Pancreas (tissue), 10 donors: ENCODE data around the gene RPL35A. TPM values are rescaled to one million over a fixed set of nuclear protein-coding genes. Genes with fewer than 3 reads are reported as not detected.
A peak's percentile ranks its signal among the peaks of the same experiment; 100 is the strongest.

Source experiments
- ATAC-seq, 4 donors: fragments of 200-7000 bp; cut with Tn5 transposase; one replicate each; pipeline versions ENCODE4 v1.8.0 to v1.9.1; 2020; ENCODE audit warnings: mild to moderate bottlenecking in 4 of 4, moderate library complexity in 4 of 4
- DNase-seq, 6 donors: peaks; one replicate each; pipeline ENCODE4 v3.0.0-alpha.2; 2020
- FAIRE-seq: peaks from 2 replicates; lab custom pipeline; 2012; peaks lifted over from hg19 to GRCh38; lab: Jason Lieb, UNC
- H3K27ac ChIP-seq, 4 donors: fragments of 200-600 bp; sonication (generic); 1 replicate in 3 of 4; 2 replicates in 1 of 4; pipeline versions ENCODE4 v1.5.0 to v1.8.0; 2020
- H3K27me3 ChIP-seq, 4 donors: fragments of 200-600 bp; one replicate each; pipeline ENCODE4 v1.8.0; 2021
- H3K36me3 ChIP-seq, 3 donors: fragments of 200-600 bp; sonication (generic) in 1 of 3; one replicate each; pipeline versions ENCODE4 v1.5.0 to v1.8.0; 2020 to 2021
- H3K4me1 ChIP-seq, 3 donors: fragments of 200-600 bp; one replicate each; pipeline ENCODE4 v1.8.0; 2021
- H3K4me3 ChIP-seq, 4 donors: fragments of 200-600 bp; sonication (generic) in 2 of 4; one replicate each; pipeline versions ENCODE4 v1.5.0 to v1.8.0; 2020 to 2021
- H3K9me3 ChIP-seq, 4 donors: fragments of 200-600 bp; one replicate each; pipeline ENCODE4 v1.8.0; 2021
- CTCF ChIP-seq, 4 donors: fragments of 200-600 bp; sonication (generic) in 3 of 4; IDR thresholded peaks; one replicate each; pipeline versions ENCODE4 v1.5.0 to v1.8.0; 2021; ENCODE audit warnings: antibody characterized with exemption in 4 of 4
- WGBS, 2 donors: extraction: QIAGEN DNeasy Blood & Tissue Kit; methylation state at CpG; one replicate each; pipeline ENCODE4 v1.1.7; 2013; 5-methylcytosine and 5-hydroxymethylcytosine counted together
- intact Hi-C, 3 donors: fragments of 100-400 bp; cut with DNase I; formaldehyde crosslinking; loops; one replicate each; pipeline versions ENCODE4 v1.11.1 to v1.14.2; 2022
- polyA plus RNA-seq, 2 donors: library from polyadenylated mRNA; stranded (reverse); fragments of 200-250 nt; gene quantifications; one replicate each; pipeline ENCODE4 v1.2.3, GENCODE V29; 2013
- total RNA-seq, 6 donors: library from RNA; stranded (reverse); fragmentation: NEBNext Ultra II Directional in 4 of 6; extraction: Animal tissue kit (Norgen Biotek cat#: 25700) in 4 of 6; gene quantifications; one replicate each; pipeline versions ENCODE4 v1.2.1 to v1.2.4, GENCODE V29; 2021 to 2023
- donor health status: healthy with polysubstance abuse.
- donor health status: DM: no; HTN: no; CAD: no; lungs with moderate emphysema.
- donor health status: DM: no; HTN: no; CAD: no.
- donor health status: control.
- donor health status: control.
- donor health status: Bipolar disorder and iron deficiency.
- donor health status: DM: yes; HTN: yes; CAD: no.
- donor health status: DM: no; HTN: no; CAD: no.
- donor health status: DM: no; HTN: no; CAD: no.
- donor health status: DM: yes; HTN: yes; CAD: no.

Gene RPL35A
- total and polyA plus RNA-seq, 8 donors: 466 to 1,015 (median 752) TPM

- H3K36me3 ChIP-seq: peaks cover 0 to 19% (median 18%) of the 10 kb centered on the region in 3 donors
- WGBS, 2 donors: 42 to 46% methylated on average over 6 of the region's 6 CpGs
- ATAC-seq (peak in 1 of 4 donors; percentile 1), DNase-seq (no peak), FAIRE-seq (no peak)
- peak overlapping the region; percentile 60 to 94 (median 92) for H3K4me3 ChIP-seq
- no peaks in the 10 kb centered on the region for H3K27me3 ChIP-seq
- intact Hi-C loops: no loop called here
- no peak for TF ChIP-seq CTCF (IDR thresholded peaks at IDR 0.05)
- H3K27ac ChIP-seq: peak overlapping the region; percentile 56 to 74 (median 64)
- H3K4me1 ChIP-seq: peaks cover 2 to 12% (median 2%) of the 10 kb centered on the region in 3 donors
- H3K9me3 ChIP-seq: no peaks in the 10 kb centered on the region
These were observed 9.5 kb downstream of the RPL35A start for GRCh38 chr3:197959500-197959890.

- FAIRE-seq (peak; percentile 45), DNase-seq (peak; percentile 94 to 97 (median 96)), ATAC-seq (peak; percentile 97 to 98 (median 98))
- Histone ChIP-seq H3K27ac (peak within 1 kb of the TSS; percentile 57 to 74 (median 69)), H3K4me1 (peaks cover 2 to 11% (median 2%) of the 10 kb centered on the region in 3 donors), H3K36me3 (peaks cover 0 to 13% (median 12%) of the 10 kb centered on the region in 3 donors), H3K4me3 (peak within 1 kb of the TSS; percentile 60 to 94 (median 92)), H3K9me3 (no peaks in the 10 kb centered on the region), H3K27me3 (no peaks in the 10 kb centered on the region)
- 0% methylated on average over 58 to 62 of the region's 62 CpGs for WGBS, 2 donors
- no peak for TF ChIP-seq CTCF (IDR thresholded peaks at IDR 0.05)
- intact Hi-C loops: no loop called here
These were observed 10.1 kb downstream of the RPL35A start, which contains the start of gene LMLN for GRCh38 chr3:197959891-197960693. Gene LMLN (plus strand): TSS chr3:197960217. CDS start chr3:197960246, 29 bp downstream.

- peaks cover 2 to 11% (median 2%) of the 10 kb centered on the region in 3 donors for H3K4me1 ChIP-seq
- 7 to 8% methylated on average over 23 of the region's 23 CpGs for WGBS, 2 donors
- H3K36me3 ChIP-seq: peaks cover 0 to 6% (median 6%) of the 10 kb centered on the region in 3 donors
- TF ChIP-seq CTCF (IDR thresholded peaks at IDR 0.05): no peak
- intact Hi-C loops: no loop called here
- H3K9me3 ChIP-seq: no peaks in the 10 kb centered on the region
- FAIRE-seq: no peak
- H3K27me3 ChIP-seq: no peaks in the 10 kb centered on the region
- DNase-seq: no peak
- peak overlapping the region; percentile 60 to 94 (median 92) for H3K4me3 ChIP-seq
- ATAC-seq: no peak
- peak overlapping the region; percentile 57 to 73 (median 69) for H3K27ac ChIP-seq
These were observed 10.9 kb downstream of the RPL35A start for GRCh38 chr3:197960694-197961581.

- DNase-seq (no peak), FAIRE-seq (no peak), ATAC-seq (no peak)
- intact Hi-C loops: no loop called here
- H3K4me1 ChIP-seq: peaks cover 2 to 11% (median 2%) of the 10 kb centered on the region in 3 donors
- peak overlapping the region in 1 of 4 donors; percentile 94 for H3K4me3 ChIP-seq
- H3K9me3 ChIP-seq: no peaks in the 10 kb centered on the region
- no peak for TF ChIP-seq CTCF (IDR thresholded peaks at IDR 0.05)
- H3K36me3 ChIP-seq: peaks cover 0 to under 1% (median 0%) of the 10 kb centered on the region in 3 donors
- 85 to 90% methylated on average over 9 of the region's 9 CpGs for WGBS, 2 donors
- no peaks in the 10 kb centered on the region for H3K27me3 ChIP-seq
- no peak overlapping the region for H3K27ac ChIP-seq
These were observed 11.6 kb downstream of the RPL35A start for GRCh38 chr3:197961582-197961945.
